Fibroblast of lung (primary cell): ENCODE results near the gene PLB1.

Experiments used
- EZH2 ChIP-seq: IDR thresholded peaks from 2 replicates; pipeline ENCODE4 v1.5.1; 2012; ENCODE audit warnings: low read length, control low read depth, mild to moderate bottlenecking; ENCODE audit errors: missing control alignments
- TF ChIP-seq, protein P1 (sequence below), 2 donors: IDR thresholded peaks in 1 of 2; conservative IDR thresholded peaks in 1 of 2; 1 replicate in 1 of 2; 2 replicates in 1 of 2; pipeline ENCODE4 v1.5.1; 2011 to 2012; ENCODE audit warnings: low read length in 2 of 2, control low read depth in 1 of 2, inconsistent platforms in 1 of 2, low read depth in 1 of 2, mild to moderate bottlenecking in 1 of 2

DNA sequence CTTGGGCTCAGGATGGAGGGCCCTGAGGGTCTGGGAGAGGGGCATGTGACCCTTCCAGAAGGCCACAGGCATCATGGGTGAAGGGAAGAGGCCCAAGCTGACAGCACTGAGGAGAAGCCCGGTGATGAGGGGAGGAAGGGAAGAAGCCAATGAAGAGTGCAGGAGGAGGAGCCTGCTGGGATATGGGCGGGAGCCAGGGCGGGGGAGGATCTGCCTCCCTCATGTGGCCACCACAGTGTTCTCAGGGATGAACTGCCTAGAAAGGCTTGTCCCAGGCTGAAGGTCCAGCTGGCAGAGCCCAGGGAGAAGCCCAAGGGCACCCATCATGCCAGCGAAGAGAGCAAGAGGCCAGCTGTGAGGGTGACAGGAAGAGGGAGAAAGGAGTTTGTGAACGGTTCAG lies 24.6 kb upstream of the PLB1 start:
- TF ChIP-seq, protein P1, sequence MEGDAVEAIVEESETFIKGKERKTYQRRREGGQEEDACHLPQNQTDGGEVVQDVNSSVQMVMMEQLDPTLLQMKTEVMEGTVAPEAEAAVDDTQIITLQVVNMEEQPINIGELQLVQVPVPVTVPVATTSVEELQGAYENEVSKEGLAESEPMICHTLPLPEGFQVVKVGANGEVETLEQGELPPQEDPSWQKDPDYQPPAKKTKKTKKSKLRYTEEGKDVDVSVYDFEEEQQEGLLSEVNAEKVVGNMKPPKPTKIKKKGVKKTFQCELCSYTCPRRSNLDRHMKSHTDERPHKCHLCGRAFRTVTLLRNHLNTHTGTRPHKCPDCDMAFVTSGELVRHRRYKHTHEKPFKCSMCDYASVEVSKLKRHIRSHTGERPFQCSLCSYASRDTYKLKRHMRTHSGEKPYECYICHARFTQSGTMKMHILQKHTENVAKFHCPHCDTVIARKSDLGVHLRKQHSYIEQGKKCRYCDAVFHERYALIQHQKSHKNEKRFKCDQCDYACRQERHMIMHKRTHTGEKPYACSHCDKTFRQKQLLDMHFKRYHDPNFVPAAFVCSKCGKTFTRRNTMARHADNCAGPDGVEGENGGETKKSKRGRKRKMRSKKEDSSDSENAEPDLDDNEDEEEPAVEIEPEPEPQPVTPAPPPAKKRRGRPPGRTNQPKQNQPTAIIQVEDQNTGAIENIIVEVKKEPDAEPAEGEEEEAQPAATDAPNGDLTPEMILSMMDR (conservative IDR thresholded peaks at IDR 0.05 in 1 of 2, IDR thresholded peaks at IDR 0.05 in 1 of 2; ENCODE audit: low read depth in 1 of 2, low read length in 2 of 2) = no peak
- TF ChIP-seq EZH2 = no peak
